K562 (cell line): ENCODE results near the gene PADI4. TPM values are rescaled to one million over a fixed set of nuclear protein-coding genes. Genes with fewer than 3 reads are reported as not detected.
A peak's percentile ranks its signal among the peaks of the same experiment; 100 is the strongest.

Source experiments
- ATAC-seq: fragments of 200-7000 bp; cut with Tn5 transposase; 3 replicates; pipeline ENCODE4 v1.9.1; 2020; ENCODE audit warnings: moderate library complexity
- BruUV-seq: library from RNA; stranded (reverse); fragments of 400-500 nt; replicated peaks from 2 replicates; lab custom pipeline; 2021; lab: Mats Ljungman, UMichigan
- CTCF ChIA-PET: fragments of 300-600 bp; formaldehyde crosslinking; extraction: SDS; loops from one replicate; lab custom pipeline; 2021; ENCODE audit warnings: low intra/inter-chr PET ratio; lab: Yijun Ruan, JAX
- POLR2A ChIA-PET: fragments of 300-600, 350-650 bp; sonication (Branson Sonifier 250); formaldehyde crosslinking; extraction: SDS; loops from one replicate; lab custom pipeline; 2021; ENCODE audit warnings: antibody characterized with exemption, inconsistent platforms; lab: Yijun Ruan, JAX
- DNase-seq, 4 experiments: peaks; one replicate each; pipeline versions ENCODE4 v3.0.0 to v3.0.0-alpha.2; 2011 to 2018; ENCODE audit warnings: low spot score in 3 of 4, mixed read lengths in 3 of 4; ENCODE audit errors: extremely low read depth in 1 of 4
- FAIRE-seq: peaks from 2 replicates; lab custom pipeline; 2011; peaks lifted over from hg19 to GRCh38; lab: Jason Lieb, UNC
- H2AFZ ChIP-seq: 2 replicates; pipeline ENCODE4 v1.6.0; 2011; ENCODE audit warnings: low read depth, low read length, control low read depth, inconsistent platforms
- H3K27ac ChIP-seq: fragments of 200-600 bp; 3 replicates; pipeline ENCODE4 v1.8.0; 2011; ENCODE audit warnings: low read depth, mild to moderate bottlenecking, control low read depth, inconsistent platforms, low read length, moderate library complexity, mixed read lengths; ENCODE audit errors: extremely low read depth
- H3K27me3 ChIP-seq, 2 experiments: fragments of 300-600 bp in 1 of 2; 2 replicates in 1 of 2; 3 replicates in 1 of 2; pipeline versions ENCODE4 v1.6.0 to v1.8.0; 2011; ENCODE audit warnings: inconsistent platforms in 2 of 2, low read length in 2 of 2, mild to moderate bottlenecking in 1 of 2, mixed read lengths in 1 of 2, moderate library complexity in 1 of 2; ENCODE audit not compliant: control insufficient read depth in 2 of 2, insufficient read depth in 2 of 2
- H3K36me3 ChIP-seq: fragments of 300-600 bp; 3 replicates; pipeline ENCODE4 v1.8.0; 2011; ENCODE audit warnings: mild to moderate bottlenecking, low read length, inconsistent platforms; ENCODE audit not compliant: control insufficient read depth, insufficient read depth
- H3K4me1 ChIP-seq, 2 experiments: fragments of 200-600 bp in 1 of 2; replicated peaks in 1 of 2; 2 replicates in 1 of 2; 3 replicates in 1 of 2; pipeline versions ENCODE4 v1.5.1 to v1.8.0; 2011; ENCODE audit warnings: inconsistent platforms in 2 of 2, low read length in 2 of 2, mild to moderate bottlenecking in 1 of 2, mixed read lengths in 1 of 2, moderate library complexity in 1 of 2; ENCODE audit not compliant: control insufficient read depth in 2 of 2, insufficient read depth in 2 of 2
- H3K4me2 ChIP-seq: 2 replicates; pipeline ENCODE4 v1.6.1; 2011; ENCODE audit warnings: low read length, control low read depth, inconsistent platforms, mixed read lengths; ENCODE audit not compliant: insufficient read depth
- H3K4me3 ChIP-seq: fragments of 200-600 bp; sonication (generic), shearing (Covaris generic); 2 replicates; pipeline ENCODE4 v1.5.1; 2016; ENCODE audit warnings: control low read depth, inconsistent platforms
- H3K79me2 ChIP-seq: fragments of 200-600 bp; 3 replicates; pipeline ENCODE4 v1.8.0; 2011; ENCODE audit warnings: low read length, inconsistent platforms; ENCODE audit not compliant: control insufficient read depth, insufficient read depth
- H3K9ac ChIP-seq, 2 experiments: 2 replicates each; pipeline versions ENCODE4 v1.6.0 to v1.6.1; 2011; ENCODE audit warnings: low read depth in 2 of 2, low read length in 2 of 2, control low read depth in 1 of 2, inconsistent platforms in 1 of 2, mild to moderate bottlenecking in 1 of 2, mixed read lengths in 1 of 2; ENCODE audit not compliant: insufficient read depth in 1 of 2
- H3K9me1 ChIP-seq: one replicate; pipeline ENCODE4 v1.6.0; 2011; ENCODE audit warnings: inconsistent platforms, mild to moderate bottlenecking, low read length, moderate library complexity; ENCODE audit not compliant: control insufficient read depth, insufficient read depth
- H3K9me3 ChIP-seq: replicated peaks from 2 replicates; pipeline ENCODE4 v1.5.1; 2011; ENCODE audit warnings: low read depth, low read length, inconsistent platforms; ENCODE audit not compliant: control insufficient read depth, insufficient read depth
- H4K20me1 ChIP-seq: replicated peaks from 2 replicates; pipeline ENCODE4 v1.6.1; 2011; ENCODE audit warnings: low read length, inconsistent platforms, mixed read lengths; ENCODE audit not compliant: control insufficient read depth, insufficient read depth
- ATF7 ChIP-seq: fragments of 450-650 bp; IDR thresholded peaks from 2 replicates; pipeline ENCODE4 v1.7.1; 2014; ENCODE audit warnings: mild to moderate bottlenecking, moderate library complexity
- BCOR ChIP-seq: fragments of 450-650 bp; IDR thresholded peaks from 2 replicates; pipeline ENCODE4 v1.6.1; 2016
- ELF2 ChIP-seq: fragments of 250-450 bp; sonication (Bioruptor Pico); IDR thresholded peaks from 2 replicates; pipeline ENCODE4 v1.5.0; 2021; ENCODE audit warnings: mild to moderate bottlenecking
- KLF16 ChIP-seq: IDR thresholded peaks from 2 replicates; pipeline ENCODE4 v1.6.1; 2016; ENCODE audit warnings: antibody characterized with exemption
- RBM25 ChIP-seq: fragments of 200-400 bp; formaldehyde crosslinking; IDR thresholded peaks from 2 replicates; pipeline ENCODE4 v1.6.1; 2018; ENCODE audit warnings: low read length, low read depth, moderate library complexity; ENCODE audit not compliant: severe bottlenecking
- SAFB2 ChIP-seq: fragments of 200-400 bp; formaldehyde crosslinking; IDR thresholded peaks from 2 replicates; pipeline ENCODE4 v1.6.1; 2018; ENCODE audit warnings: borderline replicate concordance, low read length, low read depth, moderate library complexity; ENCODE audit not compliant: severe bottlenecking
- USF1 ChIP-seq: sonication (generic); formaldehyde crosslinking; IDR thresholded peaks from 2 replicates; pipeline ENCODE4 v1.9.0; 2022; ENCODE audit warnings: mild to moderate bottlenecking, missing genetic modification reagents
- USF2 ChIP-seq: sonication (generic); formaldehyde crosslinking; IDR thresholded peaks from 2 replicates; pipeline ENCODE4 v1.5.0; 2020; ENCODE audit warnings: missing genetic modification reagents
- ZFP91 ChIP-seq: sonication (generic); formaldehyde crosslinking; IDR thresholded peaks from 2 replicates; pipeline ENCODE4 v1.8.0; 2022; ENCODE audit warnings: mild to moderate bottlenecking, missing genetic modification reagents
- ZNF311 ChIP-seq: fragments of 250-450 bp; sonication (Bioruptor Pico); IDR thresholded peaks from 2 replicates; pipeline ENCODE4 v1.4.0; 2020; ENCODE audit warnings: mild to moderate bottlenecking, moderate library complexity
- WGBS: fragments of 100-300 bp; shearing (Covaris generic); methylation state at CpG from one replicate; pipeline ENCODE4 v1.1.6; 2016; ENCODE audit warnings: low coverage, mixed read lengths; ENCODE audit not compliant: insufficient coverage; ENCODE audit errors: missing lambda C conversion rate; 5-methylcytosine and 5-hydroxymethylcytosine counted together
- in situ Hi-C: fragments of 300-500 bp; cut with MboI; formaldehyde crosslinking; loops from 4 replicates; pipeline ENCODE4 v1.15.0; 2018; ENCODE audit warnings: inconsistent platforms, mixed read lengths
- intact Hi-C: fragments of 100-400 bp; cut with micrococcal nuclease; formaldehyde crosslinking; loops from 2 replicates; pipeline ENCODE4 v1.14.2; 2022
- polyA plus RNA-seq, 8 experiments: library from polyadenylated mRNA; depleted of rRNA in 4 of 8; stranded (reverse) in 5 of 8; unstranded in 3 of 8; fragments of >200 nt; fragmentation: Nextera tagmentation in 2 of 8; fragmentation: Illumina TruSeq in 1 of 8; extraction: Ambion mirVana in 2 of 8; extraction: Trizol in 1 of 8; gene quantifications; 2 replicates each; pipeline versions ENCODE4 v1.2.1 to v1.2.3, GENCODE V29; 2011 to 2014; ENCODE audit warnings: inconsistent platforms in 1 of 8, missing spikeins in 1 of 8
- total RNA-seq, 7 experiments: library from RNA; depleted of rRNA in 6 of 7; stranded (reverse); fragments of >200 nt in 6 of 7; fragmentation: Illumina TruSeq in 2 of 7; extraction: Trizol in 2 of 7; gene quantifications; 2 replicates each; pipeline versions ENCODE4 v1.2.1 to v1.2.3, GENCODE V29; 2011 to 2021; ENCODE audit warnings: low replicate concordance in 1 of 7

The PADI4 gene
- total and polyA plus RNA-seq, 9 of the 15 experiments (the other 6 are each of a cell fraction or from before 2014, with no cell fraction given), result 0.22 to 0.33 TPM; not detected in 7

- TF ChIP-seq KLF16 (no peak), ATF7 (peak; percentile 20; the same call in 1 of the 2 replicates), SAFB2 (no peak), BCOR (0 out of 2 replicates have a peak, but pooled peaks have one; percentile 25), RBM25 (peak; percentile 72), ZFP91 (peak; percentile 68; the same call in 1 of the 2 replicates), ELF2 (CRISPR knock-in tag) (no peak), ZNF311 (CRISPR knock-in tag) (no peak), USF2 (0 out of 2 replicates have a peak, but pooled peaks have one; percentile 17), USF1 (peak; percentile 61)
- DNase-seq, result no peak
- ChIA-PET POLR2A (interaction anchor here (0.6 to 1.4 kb wide), 2 partner anchors 13 to 15 kb away, joined by 3 to 6 read pairs; no protein-coding TSS in a partner anchor), CTCF (no interaction called here)
- intact Hi-C loops, result no loop called here
- no peaks in the 10 kb centered on the region for H3K9me1 ChIP-seq
- no peaks in the 10 kb centered on the region for H3K4me1 ChIP-seq
- peaks cover 9% of the 10 kb centered on the region for H4K20me1 ChIP-seq
- in situ Hi-C loops, result no loop called here
- H3K4me2 ChIP-seq, result no peak overlapping the region
- no peak overlapping the region for H3K4me3 ChIP-seq
- BruUV-seq, result no TSS peak
- no peaks in the 10 kb centered on the region for H3K79me2 ChIP-seq
- no peak for FAIRE-seq
- no peak overlapping the region for H3K9ac ChIP-seq
- H3K27ac ChIP-seq, result no peak overlapping the region
- H2AFZ ChIP-seq, result no peak overlapping the region
- H3K9me3 ChIP-seq, result no peaks in the 10 kb centered on the region
- no peaks in the 10 kb centered on the region for H3K36me3 ChIP-seq
- H3K27me3 ChIP-seq, result peaks cover 9 to 57% of the 10 kb centered on the region in 2 experiments; a peak in 4 of 5 replicates
- WGBS, result 1% methylated on average over 7 of the region's 7 CpGs
- ATAC-seq, result no peak
Observed at GRCh38 chr1:17260264-17260663, 47.7 kb upstream of the PADI4 start.
